ENCODE results near the gene CNTNAP3B. TPM values are rescaled to one million over a fixed set of nuclear protein-coding genes. Genes with fewer than 3 reads are reported as not detected.
"Not testable (repeated sequence)": the region's sequence is repeated elsewhere in the genome, so short reads cannot be mapped to it uniquely, and the experiment has no call there.

The CNTNAP3B gene
- total RNA-seq, 2 donors from 2014 or later, result not detected

GRCh38 chr9:41851848-41852740 lies 277.1 kb downstream of the CNTNAP3B start:
- not testable (repeated sequence) for DNase-seq (ENCODE audit: low spot score in 2 of 2); H3K27ac Mint-ChIP-seq; H3K9me3 Mint-ChIP-seq; H3K36me3 Mint-ChIP-seq
- ATAC-seq, result peak in 1 of 2 donors; percentile 87

GRCh38 chr9:41847829-41848228 lies 281.4 kb downstream of the CNTNAP3B start:
- H3K9me3 Mint-ChIP-seq; H3K27ac Mint-ChIP-seq; ATAC-seq; DNase-seq (ENCODE audit: low spot score in 2 of 2); H3K36me3 Mint-ChIP-seq: not testable (repeated sequence)

Other genes with a start within 250 kb of the CNTNAP3B start
- not detected for gene SPATA31A6, start 54.2 kb upstream of the CNTNAP3B start, total RNA-seq

Measured in activated naive CD4-positive, alpha-beta T cell treated with anti-CD3 and anti-CD28 coated beads, Interleukin-2, amount 50 U/mL, for 72 hours (primary cell).